ENCODE results near the gene SLAMF9.

The SLAMF9 gene

DNA sequence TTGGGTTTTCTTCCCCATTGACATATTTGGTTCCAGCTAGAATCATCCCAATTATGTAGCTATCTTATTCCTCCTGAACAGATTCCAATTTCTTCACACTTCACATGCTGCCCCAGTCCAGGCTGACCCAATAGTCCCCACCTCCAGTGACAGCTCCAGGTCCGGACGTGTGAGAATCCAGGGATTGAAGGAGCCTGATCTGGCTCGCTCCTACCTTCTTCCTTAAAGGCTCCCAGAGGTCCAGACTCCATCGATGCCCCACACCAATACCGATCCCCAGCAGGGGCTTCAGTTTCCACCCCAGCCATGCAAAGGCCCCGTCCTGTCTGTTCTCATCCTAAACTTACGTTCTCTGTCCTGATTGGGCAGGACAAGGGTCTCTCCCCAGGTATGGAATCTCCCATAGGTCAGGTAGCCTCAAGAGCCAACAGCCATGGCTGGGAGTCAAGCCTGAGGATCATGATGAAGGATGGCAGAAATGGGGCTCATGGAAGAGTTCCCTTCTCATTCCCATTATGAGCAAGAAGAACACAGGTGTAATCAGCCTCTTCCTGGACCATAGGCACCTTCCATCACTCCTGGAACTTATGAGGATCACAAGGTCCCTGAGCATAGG lies 20.4 kb upstream of the SLAMF9 start:
- DNase-seq = no peak

DNA sequence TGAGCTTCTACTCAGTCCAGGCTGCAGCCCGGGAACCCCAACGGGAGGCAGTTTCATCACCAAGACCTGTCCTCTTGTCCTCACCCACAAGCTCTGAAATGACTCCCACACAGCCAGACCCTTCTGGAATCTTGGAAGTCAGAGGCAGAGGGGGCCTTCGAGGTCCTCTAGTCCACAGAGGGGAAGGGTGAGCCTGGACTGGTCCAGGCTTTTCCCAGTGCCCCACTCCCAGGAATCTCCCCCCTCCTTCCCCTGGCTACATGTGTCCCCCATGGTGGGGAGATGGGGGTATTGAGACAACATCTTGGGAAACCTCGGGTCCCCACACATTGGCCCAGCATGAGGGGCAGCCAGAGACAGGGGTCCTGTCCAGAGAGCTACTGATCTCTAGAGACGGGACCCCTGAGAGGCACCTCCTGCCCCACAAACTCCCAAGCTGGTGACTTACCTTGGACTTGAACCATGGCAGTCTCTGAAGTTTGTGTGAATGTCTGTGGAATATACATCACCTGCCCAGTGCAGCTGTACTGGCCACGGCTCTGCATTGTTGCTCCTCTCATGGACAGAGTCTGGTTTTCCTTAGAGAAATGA lies 19.4 kb upstream of the SLAMF9 start:
- no peak for DNase-seq

DNA sequence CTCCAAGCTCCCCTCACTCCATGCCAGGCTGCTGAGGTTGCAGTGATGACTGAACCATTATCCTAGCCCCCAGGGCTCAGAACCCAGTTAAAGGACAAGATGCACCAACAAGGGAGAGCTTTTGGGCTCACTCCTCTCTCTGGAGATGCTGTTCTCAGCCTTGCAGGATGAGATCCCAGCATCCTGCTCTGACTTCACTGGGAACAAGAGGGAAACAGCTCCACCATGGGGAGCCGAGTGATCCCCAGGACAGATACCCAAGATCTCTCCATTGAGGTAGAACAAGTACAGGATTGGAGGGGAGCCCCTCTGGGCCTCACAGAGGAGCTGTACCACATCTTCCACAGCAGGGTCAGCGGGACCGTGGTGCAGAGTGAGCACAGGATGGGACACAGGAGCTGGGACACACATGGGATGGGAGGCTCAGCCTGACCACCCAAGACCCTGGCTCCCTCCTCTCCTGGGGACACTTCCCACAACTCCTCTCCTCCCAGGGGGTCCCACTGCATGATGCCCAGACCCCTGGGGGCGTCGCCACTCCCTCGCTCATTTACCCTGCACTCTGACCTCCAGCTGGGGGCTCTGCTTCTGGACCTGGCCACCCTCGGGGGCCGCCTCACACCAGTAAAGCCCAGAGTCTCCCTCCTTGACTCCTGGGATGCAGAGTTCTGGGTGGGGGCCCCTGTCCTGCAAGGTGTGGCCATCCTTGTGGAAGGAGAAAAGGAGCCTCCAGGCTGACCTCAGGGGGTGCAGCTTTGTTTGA lies 18.6 kb upstream of the SLAMF9 start:
- DNase-seq = no peak

DNA sequence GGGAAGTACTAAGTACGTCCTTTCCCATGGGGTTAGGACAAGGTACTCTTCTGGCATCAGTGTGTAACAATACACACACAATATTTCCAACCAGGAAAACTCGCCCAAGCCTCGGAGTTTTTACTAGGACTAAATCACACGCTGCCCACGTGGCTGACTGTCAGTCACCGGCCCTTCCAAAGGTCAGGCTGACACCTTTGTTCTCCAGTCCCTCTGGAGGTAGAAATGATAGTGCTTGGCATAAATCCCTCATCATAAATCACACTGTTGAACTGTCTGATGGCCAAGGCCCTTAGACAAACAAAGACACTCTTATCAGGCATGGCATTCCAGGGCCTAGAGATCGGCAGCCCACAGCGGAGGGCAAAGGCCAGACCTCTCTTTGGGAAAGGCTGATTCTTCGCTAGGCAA lies 16.9 kb upstream of the SLAMF9 start:
- no peak for DNase-seq

DNA sequence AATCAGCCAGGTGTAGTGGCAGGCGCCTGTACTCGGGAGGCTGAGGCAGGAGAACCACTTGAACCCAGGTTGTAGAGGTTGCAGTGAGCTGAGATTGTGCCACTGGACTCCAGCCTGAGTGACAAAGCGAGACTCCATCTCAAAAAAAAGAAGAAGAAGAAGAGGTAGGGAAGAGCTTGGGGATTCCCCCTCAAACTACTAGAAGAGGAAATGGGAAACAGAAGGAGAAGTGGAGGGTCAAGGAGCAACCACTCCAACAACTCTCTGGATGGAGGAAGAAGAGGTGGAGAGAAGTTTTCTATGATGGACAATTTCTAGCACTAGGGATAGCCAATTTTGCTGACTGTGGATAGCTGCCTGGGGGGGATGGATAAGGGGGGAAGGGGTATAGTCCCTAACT lies 14.9 kb upstream of the SLAMF9 start:
- no peak for DNase-seq

DNA sequence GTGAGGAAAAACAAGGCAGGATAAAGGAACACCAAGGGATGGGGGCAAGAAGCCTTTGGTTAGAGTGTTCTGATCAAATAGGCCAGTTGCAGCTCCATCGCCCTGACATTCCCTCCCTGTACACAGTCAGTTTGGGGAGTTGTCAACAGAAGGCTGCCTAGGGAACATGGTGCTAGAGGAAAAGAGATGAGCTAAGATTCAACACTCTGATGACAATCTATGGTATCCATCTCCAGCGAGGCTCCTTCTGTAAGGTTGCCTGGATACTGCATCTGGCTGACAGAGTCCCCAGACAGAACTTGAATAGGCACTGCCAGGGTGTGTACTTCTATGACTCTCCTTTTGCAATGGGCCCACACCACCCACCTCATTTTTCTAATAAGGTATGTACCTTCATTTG lies 11.2 kb upstream of the SLAMF9 start:
- DNase-seq = no peak

DNA sequence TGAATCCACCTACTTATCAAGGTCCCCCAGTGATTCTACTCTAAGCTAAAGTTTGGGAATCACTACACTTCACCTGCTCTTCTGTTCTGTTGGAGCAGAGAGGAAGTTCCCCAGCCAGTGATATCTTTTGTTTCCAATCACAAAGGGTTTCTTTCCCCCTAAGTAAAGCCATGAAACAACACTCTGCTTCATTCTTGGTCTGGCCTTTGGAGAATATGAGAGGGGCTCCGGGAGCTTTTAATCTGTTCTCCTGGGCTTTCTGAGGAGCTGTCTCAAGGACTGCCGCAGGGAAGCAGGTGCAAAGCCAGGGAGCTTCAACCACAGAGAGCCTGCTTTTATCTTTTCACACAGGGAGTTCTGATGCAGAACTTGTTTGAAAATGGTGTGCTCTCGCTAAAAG lies 10.1 kb upstream of the SLAMF9 start:
- peak; percentile 56 for DNase-seq

DNA sequence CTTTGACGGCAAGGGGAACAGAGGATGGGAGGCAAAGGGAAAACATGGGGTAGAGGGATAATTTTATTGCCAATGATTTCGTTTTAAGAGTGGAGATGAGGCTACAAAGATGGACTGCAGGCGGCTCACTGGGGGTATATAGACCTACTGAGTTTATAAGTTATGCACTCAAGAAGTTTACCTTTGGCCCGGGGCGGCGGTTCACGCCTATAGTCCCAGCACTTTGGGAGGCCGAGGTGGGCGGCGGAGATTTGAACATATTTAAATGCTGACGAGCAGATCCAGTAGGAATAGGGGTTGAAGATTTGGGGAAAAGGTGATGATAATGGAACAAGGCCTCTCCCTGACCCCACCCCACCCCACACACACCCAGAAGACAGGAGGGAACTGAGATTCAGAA lies 8.1 kb upstream of the SLAMF9 start:
- no peak for DNase-seq

DNA sequence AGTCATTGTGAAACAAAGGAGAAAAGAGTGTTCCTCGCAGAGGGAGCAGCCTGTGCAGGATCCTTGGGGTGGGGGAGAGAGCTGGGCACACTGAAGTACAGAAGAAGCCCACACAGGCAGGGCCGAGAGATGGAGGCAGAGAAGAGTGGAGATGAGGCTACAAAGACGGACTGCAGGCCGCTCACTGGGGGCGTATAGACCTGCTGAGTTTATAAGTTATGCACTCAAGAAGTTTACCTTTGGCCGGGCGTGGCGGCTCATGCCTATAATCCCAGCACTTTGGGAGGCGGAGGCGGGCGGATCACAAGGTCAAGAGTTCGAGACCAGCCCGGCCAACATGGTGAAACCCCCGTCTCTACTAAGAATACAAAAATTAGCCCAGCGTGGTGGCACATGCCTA lies 7.6 kb upstream of the SLAMF9 start:
- no peak for DNase-seq

DNA sequence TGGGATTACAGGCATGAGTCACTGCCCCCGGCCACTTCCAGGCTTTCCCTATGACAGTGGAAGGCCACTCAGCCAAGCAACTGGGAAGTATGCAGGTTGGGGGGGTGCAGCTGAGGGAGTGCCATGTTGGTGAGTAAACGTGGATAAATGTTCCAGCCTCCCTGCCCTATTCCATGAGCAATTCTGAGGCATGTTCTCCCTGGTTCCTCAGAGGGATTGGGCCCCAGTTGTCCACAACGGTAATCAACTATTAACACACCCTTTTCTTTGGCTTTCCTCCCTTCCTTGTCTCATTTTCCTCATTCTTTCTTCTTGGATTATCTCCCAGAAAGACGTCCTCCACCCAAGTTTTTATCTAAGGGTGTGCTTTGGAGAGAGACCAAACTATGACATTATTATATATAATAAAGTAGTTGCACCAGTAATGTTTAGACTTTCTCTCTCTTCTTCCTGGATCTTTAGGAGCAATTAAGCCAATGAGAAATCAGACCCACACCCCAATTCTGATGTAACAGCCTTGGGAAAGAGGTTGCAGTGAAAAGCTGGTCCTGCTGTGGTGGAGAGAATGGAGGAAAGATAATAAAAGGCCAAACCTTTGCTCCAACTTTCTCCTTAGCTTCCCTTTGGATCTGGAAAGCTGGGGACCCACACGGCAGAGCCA lies 6.8 kb upstream of the SLAMF9 start:
- no peak for DNase-seq

DNA sequence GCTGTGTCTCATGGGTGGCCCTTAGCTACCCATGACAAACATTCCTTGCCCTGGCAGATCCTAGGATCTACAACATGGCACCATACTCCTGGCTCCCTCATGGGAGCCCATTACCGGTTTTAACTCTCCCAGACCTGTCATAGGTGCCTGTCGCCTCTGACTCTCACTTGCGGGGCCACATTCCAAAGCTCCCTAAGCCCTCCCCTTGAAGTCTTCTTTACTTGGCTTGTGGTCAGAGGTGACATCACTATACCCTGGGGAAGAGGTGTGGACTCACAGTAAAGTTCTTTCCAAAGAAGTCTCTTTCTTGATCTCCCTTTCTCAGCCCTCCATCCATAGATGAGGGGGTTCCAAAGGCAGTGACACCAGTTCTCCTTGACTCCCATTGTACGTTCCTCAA lies 5.4 kb upstream of the SLAMF9 start:
- no peak for DNase-seq

DNA sequence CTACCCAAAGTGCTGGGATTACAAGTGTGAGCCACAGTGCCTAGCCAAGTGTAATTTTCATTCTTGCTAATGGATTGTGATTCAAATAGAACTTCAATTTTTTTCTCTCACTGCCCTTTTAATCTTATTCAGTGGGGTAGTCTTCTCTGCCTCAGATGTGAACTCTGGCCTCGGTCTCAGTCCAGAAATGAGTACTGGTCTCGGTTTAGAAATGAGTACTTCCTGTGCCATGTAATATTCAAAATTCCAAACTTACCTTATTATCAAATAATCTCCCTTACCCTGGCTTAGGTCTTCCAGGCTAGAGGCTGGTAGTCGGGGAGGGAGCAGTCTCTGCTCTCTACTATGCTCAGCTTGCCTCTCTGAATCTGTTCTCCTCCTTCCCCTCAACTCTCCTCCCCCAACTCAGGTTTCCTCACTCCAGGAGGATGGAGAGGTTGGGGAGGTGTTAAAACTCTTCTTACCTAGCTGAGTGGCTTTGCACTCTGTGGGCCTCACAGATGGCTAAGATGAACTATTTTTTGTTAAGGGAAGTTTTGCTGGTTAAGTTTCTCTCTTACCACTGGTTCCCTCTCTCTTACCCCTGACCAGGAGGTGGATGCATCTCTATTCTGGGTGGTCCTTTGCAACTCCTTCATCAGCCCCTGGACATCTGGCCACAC lies 4.8 kb upstream of the SLAMF9 start:
- no peak for DNase-seq

DNA sequence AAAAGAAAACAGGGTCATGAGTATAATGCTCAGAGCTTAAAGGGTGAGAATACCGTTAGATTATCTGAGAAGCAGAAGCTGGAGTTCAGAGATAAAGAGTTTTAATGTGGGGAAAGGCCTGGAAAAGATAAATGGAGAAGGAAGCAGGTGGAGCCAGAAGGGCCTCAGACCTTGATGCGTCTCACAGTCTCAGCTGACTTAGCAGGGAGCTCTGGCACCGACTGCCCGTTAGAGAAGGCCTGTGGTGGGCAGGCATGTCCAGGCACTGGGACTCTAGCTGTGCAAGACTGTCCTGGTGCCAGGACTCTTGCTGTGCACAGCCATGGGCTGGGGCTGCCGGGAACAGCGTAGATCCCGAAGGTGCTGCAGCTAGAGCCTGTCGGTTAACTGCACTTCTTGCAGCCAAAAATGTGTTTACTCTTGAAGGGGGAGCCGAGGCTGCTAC lies 3.8 kb upstream of the SLAMF9 start:
- DNase-seq = no peak

DNA sequence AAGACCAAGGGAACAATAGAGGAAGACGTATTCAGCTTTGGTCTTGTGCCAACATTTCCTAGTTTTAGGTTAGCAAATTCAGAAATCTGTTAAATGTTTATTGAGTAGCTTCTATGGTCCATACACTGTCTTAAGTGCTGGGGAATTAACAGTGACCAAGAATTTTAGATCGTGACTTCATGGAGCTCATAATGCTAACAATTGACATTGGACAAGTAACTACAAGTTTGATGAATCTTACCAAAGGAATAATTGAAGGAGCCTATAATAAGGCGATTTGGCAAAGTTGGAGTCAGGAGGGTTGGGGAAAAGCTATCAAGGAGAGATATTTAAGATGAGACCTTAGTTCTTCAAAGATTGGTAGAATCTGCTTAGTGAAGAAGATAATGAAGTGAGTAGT lies 1.4 kb upstream of the SLAMF9 start:
- DNase-seq = no peak

DNA sequence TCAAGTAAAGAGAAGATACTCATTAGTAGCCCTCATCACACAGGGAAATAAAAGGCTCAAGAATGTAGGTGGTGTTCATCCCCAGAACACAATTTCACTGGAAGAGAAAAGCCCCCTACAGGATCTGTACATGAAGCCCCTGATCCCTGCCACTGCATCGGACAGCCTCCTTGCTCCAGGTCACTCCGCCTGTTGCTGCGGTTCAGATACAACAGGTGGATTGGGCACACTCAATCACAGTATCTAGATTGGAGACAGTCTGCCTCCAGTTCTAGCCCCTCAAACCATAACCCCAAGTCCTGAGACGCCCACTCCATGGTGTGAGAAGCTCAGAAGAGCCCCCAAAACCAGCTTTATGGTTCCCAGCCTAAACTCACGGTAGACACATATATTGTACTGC lies 1.1 kb downstream of the SLAMF9 start:
- no peak for DNase-seq

DNA sequence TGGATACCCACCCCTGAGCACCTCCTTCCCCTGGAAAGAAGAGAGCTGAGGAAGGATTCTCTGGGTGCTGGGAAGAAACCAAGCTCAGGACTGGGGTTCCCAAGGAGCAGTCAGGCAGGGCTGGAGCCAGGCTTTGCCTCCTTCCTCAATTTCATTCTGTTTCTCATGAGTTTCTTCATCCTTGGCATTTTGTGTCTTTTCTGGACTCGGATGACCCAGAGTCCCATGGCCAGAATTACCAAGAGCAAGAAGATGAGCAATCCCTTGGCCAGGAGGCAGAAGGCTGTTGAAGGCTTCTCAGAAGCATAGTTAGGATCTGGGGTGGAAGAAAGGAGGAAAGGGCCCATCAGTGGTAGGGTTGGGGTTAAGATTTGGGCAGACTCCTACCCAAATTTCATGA lies 2.5 kb downstream of the SLAMF9 start:
- DNase-seq = no peak

DNA sequence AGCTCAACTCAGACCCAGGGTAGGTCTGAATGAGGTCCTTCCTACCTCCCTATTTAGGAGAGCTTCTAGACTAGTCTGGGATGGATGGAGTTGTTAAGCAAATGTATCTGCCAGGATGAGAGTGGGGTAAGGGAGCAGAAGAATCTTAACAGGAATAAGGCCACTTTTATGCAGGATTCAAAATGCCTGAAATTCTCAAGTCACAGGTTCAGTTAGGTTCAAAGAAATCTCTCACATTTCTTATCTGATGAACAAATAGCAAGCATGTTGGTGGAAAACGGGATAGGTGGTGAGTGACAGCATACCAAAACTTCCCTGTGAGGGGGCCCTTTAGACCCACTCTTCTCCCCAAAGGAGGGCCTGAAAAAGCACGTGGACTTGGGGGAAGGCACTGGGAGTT lies 3.0 kb downstream of the SLAMF9 start:
- no peak for DNase-seq

DNA sequence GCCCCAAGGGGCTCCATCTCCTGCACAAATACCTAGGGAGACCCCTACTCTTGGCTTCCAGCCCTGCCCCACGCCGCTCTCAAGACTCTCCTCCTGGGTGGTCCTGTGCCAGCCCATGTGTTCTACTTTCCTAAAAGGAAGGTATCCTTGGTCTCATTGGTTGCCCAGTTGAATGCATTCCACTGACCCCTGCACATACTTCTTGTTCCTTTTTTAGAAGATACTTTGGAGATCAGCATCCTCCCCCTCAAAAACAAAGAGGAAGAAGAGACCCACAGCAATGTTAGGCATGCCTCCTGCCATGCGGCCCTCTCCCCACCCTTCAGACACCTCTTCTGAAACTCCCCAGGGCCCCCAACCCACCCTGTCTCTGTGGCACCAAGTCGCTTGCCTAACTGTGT lies 4.1 kb downstream of the SLAMF9 start:
- DNase-seq = no peak

DNA sequence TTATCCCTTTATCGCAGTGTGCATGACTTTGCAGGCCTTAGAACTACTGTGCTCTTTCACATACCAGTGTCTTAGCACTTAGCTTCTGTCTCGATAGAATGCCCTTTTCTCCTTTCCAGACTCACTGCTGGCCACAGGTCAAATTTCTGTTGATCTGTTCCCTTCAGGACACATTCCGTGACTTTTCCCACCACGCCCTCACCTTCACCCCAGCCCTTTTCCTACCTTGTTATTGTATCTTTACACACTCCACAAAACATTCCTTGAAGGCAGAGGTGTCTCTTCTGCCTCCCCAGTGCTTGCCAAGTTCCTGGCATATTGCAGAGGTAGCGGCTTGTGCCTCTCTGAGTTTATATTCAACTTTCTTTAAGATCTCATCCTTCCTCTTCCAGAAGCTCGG lies 4.9 kb downstream of the SLAMF9 start:
- no peak for DNase-seq

DNA sequence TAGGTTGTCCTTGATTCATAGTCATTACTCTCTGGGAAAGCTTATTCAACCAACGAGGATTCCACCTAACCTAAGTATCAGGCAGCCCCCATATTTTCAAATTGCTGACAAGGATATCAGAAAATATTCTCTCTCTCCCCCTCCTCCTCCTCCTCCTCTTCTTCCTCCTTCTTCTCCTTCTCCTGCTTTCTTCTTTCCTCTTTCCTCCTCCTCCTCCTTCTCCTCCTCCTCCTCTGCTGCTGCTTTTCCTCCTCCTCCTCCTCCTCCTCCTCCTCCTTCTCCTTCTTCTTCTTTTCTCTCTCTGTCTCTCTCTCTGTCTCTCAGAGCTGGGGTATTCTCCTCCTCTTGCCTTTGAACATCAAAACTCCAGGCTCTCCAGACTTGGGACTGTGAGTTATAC lies 6.1 kb downstream of the SLAMF9 start:
- no peak for DNase-seq

DNA sequence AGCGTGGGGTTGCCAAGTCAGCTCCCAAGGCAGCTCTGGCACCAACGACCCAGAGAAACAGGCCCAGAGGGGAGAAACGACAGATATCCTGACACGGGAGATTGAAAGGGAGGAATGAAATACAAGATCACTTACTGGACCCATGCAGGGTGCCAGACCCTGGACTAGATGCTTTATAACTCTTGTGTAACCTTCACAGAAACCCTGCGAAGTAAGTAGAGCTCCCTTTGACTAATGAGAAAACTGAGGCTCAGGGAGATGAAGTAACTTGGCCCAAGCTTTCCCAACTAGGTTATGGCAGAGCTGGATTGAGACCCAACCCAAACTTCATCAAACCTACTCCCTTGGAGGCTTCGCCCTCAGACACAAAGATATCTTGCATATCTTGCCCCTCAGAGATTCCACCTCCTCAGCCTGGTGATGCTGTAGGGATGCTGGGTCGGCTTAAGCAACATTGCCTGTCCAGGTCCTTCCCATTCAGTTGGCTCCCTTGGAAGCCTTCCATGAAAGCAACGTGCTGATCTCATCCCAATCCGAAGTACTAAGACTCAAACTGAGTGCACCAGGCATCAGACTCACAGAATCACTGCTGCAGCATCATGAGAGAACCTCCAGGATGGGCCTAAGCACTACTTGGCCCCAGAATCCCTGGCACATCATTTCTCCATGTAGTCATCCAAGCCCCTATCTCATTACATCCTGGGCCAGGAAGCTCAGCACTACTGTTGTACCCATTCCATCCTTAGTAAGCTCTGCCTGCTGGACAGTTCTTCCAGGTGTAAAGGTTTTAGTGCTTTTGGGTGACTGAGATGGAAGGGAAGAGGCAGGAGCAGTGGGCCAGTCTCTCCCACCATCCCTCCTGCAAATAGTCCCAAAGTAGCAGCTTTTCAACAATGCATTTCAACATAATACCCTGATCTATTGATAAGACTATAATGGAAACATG lies 7.5 kb downstream of the SLAMF9 start:
- no peak for DNase-seq
